Colonic mucosa (tissue), 4 donors: ENCODE data around the gene SUPT3H. TPM values are rescaled to one million over a fixed set of nuclear protein-coding genes. Genes with fewer than 3 reads are reported as not detected.

Experiments
- DNase-seq: peaks from one replicate; pipeline ENCODE4 v3.0.0-alpha.2; 2020
- H3K27ac ChIP-seq: fragments of 200-600 bp; one replicate; pipeline ENCODE4 v1.8.0; 2021
- H3K27me3 ChIP-seq: fragments of 200-600 bp; one replicate; pipeline ENCODE4 v1.8.0; 2021
- H3K36me3 ChIP-seq: fragments of 200-600 bp; one replicate; pipeline ENCODE4 v1.8.0; 2021
- H3K4me1 ChIP-seq: fragments of 200-600 bp; one replicate; pipeline ENCODE4 v1.8.0; 2021; ENCODE audit warnings: mild to moderate bottlenecking
- H3K4me3 ChIP-seq: fragments of 200-600 bp; one replicate; pipeline ENCODE4 v1.8.0; 2021
- H3K9ac ChIP-seq, 2 donors: one replicate each; pipeline ENCODE4 v1.7.0; 2013; ENCODE audit warnings: control low read depth in 2 of 2, low read depth in 2 of 2, low read length in 2 of 2
- H3K9me3 ChIP-seq: fragments of 200-600 bp; one replicate; pipeline ENCODE4 v1.8.0; 2021
- CTCF ChIP-seq: fragments of 200-600 bp; IDR thresholded peaks from one replicate; pipeline ENCODE4 v1.8.0; 2022; ENCODE audit warnings: antibody characterized with exemption, mild to moderate bottlenecking
- intact Hi-C: fragments of 100-400 bp; cut with DNase I; formaldehyde crosslinking; loops from one replicate; pipeline ENCODE4 v1.14.1; 2022
- total RNA-seq, 2 donors: library from RNA; stranded (reverse); fragmentation: NEBNext Ultra II Directional in 1 of 2; extraction: Animal tissue kit (Norgen Biotek cat#: 25700) in 1 of 2; gene quantifications; one replicate each; pipeline ENCODE4 v1.2.1, GENCODE V29; 2021
- donor health status: healthy.
- donor health status: DM: no; HTN: no; CAD: no.
- donor health status: DM: no; HTN: no; CAD: no.

The SUPT3H gene
- total RNA-seq, 2 donors from 2014 or later = 3.4 to 4.1 TPM

- H3K4me3 ChIP-seq = no peak overlapping the region
- intact Hi-C loops = no loop called here
- no peaks in the 10 kb centered on the region for H3K9me3 ChIP-seq
- no peak for DNase-seq
- TF ChIP-seq CTCF = no peak
- H3K27ac ChIP-seq = no peak overlapping the region
- no peaks in the 10 kb centered on the region for H3K36me3 ChIP-seq
- no peaks in the 10 kb centered on the region for H3K4me1 ChIP-seq
- no peaks in the 10 kb centered on the region for H3K27me3 ChIP-seq
- H3K9ac ChIP-seq = no peak overlapping the region
Measured at GRCh38 chr6:45387236-45387635, 9.5 kb upstream of the SUPT3H start.

GRCh38 chr6:45386501-45386900, 8.8 kb upstream of the SUPT3H start:
- H3K36me3 ChIP-seq = no peaks in the 10 kb centered on the region
- H3K9ac ChIP-seq = no peak overlapping the region
- no peaks in the 10 kb centered on the region for H3K27me3 ChIP-seq
- no peaks in the 10 kb centered on the region for H3K4me1 ChIP-seq
- intact Hi-C loops = no loop called here
- DNase-seq = no peak
- no peaks in the 10 kb centered on the region for H3K9me3 ChIP-seq
- TF ChIP-seq CTCF = no peak
- H3K27ac ChIP-seq = no peak overlapping the region
- H3K4me3 ChIP-seq = no peak overlapping the region

- no peaks in the 10 kb centered on the region for H3K27me3 ChIP-seq
Measured at GRCh38 chr6:45382391-45382790, 4.7 kb upstream of the SUPT3H start.

GRCh38 chr6:45378334-45378926, 696 bp upstream of the SUPT3H start:
- no peak for DNase-seq
- Histone ChIP-seq H3K36me3 (no peaks in the 10 kb centered on the region), H3K9me3 (no peaks in the 10 kb centered on the region), H3K4me1 (no peaks in the 10 kb centered on the region), H3K27me3 (no peaks in the 10 kb centered on the region), H3K9ac (peak overlapping the region; percentile 86 to 97), H3K27ac (peak overlapping the region; percentile 89), H3K4me3 (peak overlapping the region; percentile 68)
- intact Hi-C loops = no loop called here
- TF ChIP-seq CTCF = no peak

More at GRCh38 chr6:45382391-45382790, 4.7 kb upstream of the SUPT3H start:
- Histone ChIP-seq H3K4me1 (no peaks in the 10 kb centered on the region), H3K4me3 (no peak overlapping the region), H3K27ac (no peak overlapping the region), H3K9ac (no peak overlapping the region), H3K9me3 (no peaks in the 10 kb centered on the region), H3K36me3 (no peaks in the 10 kb centered on the region)
- no peak for TF ChIP-seq CTCF
- intact Hi-C loops = no loop called here
- DNase-seq = no peak

- Histone ChIP-seq H3K27me3 (no peaks in the 10 kb centered on the region), H3K36me3 (no peaks in the 10 kb centered on the region), H3K4me3 (peak overlapping the region; percentile 68), H3K9me3 (no peaks in the 10 kb centered on the region), H3K27ac (peak overlapping the region; percentile 89), H3K4me1 (no peaks in the 10 kb centered on the region), H3K9ac (peak overlapping the region; percentile 86 to 97)
- TF ChIP-seq CTCF = no peak
- DNase-seq = peak; percentile 78
- intact Hi-C loops = no loop called here
Measured at GRCh38 chr6:45377043-45377553, 636 bp downstream of the SUPT3H start.
